Activated CD8-positive, alpha-beta memory T cell treated with anti-CD3 and anti-CD28 coated beads, Interleukin-2, amount 50 U/mL, for 1 hour (primary cell): ENCODE data around the gene CBY1.
A peak's percentile ranks its signal among the peaks of the same experiment; 100 is the strongest.

ENCODE experiments used
- DNase-seq: peaks from one replicate; pipeline ENCODE4 v3.0.0-alpha.2; 2020; ENCODE audit errors: extremely low read depth

Gene CBY1

DNA sequence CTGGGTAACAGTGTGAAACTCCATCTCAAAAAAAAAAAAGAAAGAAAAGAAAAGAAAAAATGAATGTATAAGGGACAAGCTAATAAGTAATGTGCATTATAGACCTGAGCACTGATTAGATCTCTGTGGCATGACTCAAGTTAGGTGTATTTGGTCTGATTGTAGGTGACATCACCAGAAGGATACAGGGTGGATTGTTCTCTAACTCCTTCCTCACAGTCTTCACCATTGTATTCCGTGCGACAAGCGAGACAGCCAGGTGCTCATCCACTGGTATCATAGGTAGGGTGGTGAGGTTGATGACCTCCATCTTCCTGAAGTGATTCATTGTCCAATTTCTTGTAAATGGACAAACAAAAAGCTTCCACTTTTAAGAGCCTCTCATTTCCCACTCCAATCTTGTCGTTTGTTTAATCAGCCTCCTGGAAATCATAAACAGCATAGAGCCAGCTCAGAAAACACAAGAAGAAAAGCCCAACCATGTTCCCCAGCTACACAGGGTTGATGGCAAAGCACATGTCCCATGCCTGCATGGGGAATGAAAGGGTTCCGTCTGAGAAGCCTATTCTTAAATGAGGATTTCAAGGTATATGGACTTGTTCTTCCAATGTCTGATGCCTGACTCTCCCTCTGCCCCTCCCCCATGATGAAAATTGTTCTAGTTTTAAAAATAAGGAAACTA is 6.5 kb upstream of the CBY1 start:
- no peak for DNase-seq

DNA sequence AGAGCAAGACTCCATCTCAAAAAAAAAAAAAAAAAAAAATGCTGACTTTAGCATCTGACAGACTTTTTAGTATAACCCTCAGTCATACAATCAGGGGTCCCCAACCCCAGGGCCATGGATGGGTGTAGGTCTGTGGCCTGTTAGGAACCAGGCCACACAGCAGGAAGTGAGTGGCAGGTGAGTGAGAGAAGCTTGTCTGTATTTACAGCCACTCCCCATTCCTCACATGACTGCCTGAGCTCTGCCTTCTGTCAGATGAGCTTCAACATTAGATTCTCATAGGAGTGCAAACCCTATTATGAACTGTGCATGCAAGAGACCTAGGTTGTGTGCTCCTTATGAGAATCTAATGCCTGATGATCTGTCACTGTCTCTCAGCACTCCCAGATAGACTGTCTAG is 3.6 kb upstream of the CBY1 start:
- DNase-seq, result no peak

DNA sequence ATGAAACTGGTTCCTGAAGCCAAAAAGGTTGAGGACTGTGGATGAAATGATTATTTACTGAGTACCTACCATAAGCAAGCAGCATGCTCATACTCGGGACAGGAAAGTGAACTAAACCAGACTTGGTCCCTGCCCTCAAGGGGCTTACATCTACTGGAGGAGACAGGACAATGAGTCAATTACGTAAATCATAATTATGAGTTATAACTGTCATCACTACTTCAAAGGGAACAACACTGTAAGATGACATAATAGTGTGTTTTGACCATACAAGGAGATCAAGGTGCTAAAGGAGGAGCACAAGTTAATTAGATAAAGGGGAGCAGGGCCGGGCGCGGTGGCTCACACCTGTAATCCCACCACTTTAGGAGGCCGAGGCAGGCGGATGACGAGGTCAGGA is 2.7 kb upstream of the CBY1 start:
- no peak for DNase-seq

DNA sequence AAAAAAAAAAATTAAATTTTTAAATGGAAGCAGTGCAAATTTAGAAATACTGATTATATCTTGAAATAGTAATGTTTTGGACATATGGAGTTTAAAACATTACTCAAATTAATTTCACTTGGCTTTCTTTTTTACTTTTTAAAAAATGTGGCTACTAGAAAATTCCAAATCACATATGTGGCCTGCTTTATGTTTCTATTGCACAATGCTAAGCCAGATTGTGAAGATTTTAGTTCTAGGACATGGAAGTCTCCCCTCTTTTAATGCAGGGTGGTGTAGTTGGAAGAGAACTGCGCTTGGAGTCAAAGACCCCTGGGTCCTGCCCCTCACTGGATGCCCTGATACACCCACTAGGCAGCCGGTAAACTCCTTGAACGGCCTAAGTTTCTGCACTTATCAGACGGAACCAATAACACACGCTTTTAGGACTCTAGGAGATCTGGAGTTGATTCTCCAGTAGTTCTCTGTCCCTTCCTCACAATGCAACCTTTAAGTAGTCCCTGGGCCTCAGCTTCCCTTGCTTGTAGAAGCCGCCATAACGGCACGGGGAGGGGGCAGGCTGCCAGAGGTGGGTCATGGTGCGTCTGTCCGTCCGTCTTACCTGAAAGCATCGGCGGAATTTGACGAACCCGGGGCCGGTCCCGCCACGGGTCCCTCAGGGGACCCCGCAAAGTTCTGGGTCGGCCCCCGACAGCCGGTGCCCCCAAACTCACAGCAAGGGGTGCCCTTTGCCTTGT is 751 bp upstream of the CBY1 start:
- no peak for DNase-seq

DNA sequence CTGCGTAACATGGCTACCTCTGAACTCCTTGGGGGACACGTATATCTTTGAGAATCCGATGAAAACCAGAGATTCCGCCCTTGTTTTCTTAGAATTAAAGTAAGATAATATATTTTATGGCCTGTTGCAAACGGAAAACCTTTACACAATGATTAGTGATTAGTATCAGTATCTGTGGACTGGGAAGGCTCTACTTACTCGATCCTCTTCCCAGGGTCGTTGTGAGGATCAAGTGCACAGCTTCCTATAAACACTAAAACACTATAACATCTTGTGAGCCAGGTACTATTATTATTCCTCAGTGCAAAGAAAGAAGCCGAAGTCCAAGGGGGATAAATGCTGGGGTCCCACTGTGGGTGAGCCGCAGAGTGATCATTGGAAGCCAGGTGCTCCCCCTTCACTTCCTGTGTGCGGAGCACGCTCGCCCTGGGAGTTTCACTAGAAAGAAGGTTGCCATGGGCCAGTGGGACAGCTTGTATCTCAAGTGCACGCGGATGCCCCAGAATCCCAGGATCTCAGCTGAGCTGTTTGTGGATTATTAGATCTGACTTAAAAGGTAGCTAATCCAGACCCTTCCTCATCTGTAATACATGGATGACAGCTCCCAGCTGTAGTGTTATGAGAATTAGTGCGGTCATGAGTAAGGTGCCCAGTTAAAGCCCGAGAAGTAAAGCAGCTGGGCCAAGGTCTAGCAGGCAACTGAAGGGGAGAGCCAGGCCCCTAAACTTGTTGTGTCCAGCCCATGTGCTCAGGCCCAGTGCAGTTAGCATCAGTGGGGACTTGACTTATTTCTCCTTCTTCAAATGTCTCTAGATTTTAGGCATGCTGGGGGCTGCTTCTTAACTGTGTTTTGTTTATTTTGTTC is 839 bp downstream of the CBY1 start:
- DNase-seq, result no peak

DNA sequence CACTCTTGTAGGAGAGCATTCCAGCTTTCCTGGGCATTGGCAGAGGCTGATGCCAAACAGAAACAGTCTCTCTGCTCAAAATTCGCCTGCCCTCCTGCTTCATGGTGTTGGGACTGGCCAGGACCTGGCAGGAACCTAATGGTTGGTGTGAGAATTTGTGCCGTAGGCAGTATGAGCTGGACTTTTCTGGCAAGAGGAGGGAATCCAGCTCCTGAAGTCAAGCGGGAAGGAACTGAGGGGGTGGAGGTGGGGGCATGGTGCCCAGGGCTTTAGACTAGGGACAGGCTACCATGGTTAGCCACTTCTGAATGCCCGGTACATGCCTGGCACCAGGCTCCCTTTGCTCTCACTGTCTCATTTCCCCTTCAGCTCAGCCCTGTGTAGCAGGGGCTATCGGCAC is 18.4 kb downstream of the CBY1 start:
- DNase-seq, result no peak

DNA sequence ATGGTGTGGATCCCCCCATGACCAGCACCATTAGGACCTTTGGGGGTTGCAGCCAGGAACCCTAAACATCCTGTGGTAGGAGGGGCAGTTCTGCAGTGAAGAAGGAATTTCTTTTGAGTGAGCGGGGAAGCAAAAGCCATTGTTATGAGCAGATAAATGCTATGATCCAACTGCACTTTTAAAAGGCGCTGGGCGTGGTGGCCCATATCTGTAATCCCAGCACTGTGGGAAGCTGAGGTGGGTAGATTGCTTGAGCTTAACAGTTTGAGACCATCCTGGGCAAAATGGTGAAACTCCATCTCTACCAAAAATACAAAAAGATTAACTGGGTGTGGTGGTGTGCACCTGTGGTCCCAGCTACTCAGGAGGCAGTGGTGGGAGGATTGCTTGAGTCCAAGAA is 19.4 kb downstream of the CBY1 start:
- DNase-seq, result no peak

DNA sequence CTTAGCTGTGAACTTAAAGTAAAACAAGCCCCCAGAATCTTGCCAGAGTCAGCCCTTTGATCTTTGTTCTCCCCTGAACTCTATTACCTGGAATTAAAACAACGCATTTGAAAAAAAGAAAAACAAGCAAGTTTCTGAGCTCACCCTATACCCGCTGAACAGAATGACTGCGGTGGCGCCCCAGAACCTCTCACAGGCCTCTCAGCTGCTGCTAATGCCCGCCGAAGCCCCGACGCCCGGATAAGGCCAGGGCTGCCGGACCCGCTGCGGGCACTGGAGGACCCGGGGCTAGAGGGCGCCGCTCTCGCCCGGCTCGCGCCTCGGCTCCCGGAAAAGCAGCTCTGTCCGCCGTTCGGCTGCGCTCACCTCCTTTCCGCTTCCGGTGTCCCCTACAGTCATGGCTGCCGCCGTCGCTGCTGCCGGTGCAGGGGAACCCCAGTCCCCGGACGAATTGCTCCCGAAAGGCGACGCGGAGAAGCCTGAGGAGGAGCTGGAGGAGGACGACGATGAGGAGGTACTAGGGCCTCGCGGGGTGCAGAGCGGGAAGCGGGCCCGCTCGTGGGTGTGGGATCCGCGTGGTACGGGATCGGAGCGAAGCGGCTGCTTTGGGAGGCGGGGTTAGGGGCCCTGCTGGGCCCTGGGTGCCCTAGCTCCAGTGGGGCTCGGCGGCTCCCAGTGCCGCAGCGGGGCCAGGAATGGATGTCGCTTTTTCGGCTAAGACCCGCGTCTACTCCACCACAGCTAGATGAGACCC is 25.3 kb downstream of the CBY1 start, which contains the start of gene TOMM22:
Gene TOMM22, plus strand, starts transcription at position 376 of the 754 bp plus-strand sequence. Its CDS starts 22 bp downstream, at position 398.
- peak; percentile 62 for DNase-seq

DNA sequence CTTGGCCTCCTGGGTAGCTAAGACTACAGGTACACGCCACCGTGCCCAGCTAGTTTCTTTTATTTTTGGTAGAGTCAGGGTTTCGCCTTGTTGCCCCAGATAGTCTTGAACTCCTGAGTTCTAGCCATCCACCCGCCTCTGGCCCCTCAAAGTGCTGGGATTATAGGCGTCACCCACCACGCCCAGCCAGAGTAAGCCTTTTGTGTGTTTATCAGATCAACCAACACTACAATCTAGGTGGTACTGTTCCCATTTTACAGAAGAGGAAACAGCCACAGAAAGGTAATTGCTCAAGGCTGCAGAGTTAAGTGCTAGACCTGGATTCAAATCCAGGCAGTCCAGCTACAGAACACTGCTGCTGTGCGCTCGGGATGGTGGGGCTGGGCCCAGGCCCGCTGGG is 28.5 kb downstream of the CBY1 start:
- DNase-seq, result no peak

DNA sequence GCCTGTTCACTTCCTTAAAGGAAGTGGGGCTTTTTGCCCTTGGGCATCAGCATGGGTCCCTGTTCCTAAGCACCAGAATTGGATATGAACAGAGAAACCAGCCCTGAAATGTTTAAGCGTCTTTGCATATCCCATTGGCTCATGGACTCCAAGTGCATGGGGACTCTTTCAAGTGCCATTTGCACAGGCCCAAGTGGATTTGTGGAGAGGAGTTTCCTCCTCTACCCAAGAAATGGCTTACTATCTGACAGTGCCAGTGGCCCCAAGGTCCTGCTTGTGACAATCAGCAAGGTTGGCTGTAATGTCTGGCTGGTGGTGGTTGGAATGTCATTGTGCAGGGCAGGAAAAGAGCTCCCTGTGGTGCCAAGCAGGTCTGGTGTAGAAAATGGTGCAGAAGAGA is 29.3 kb downstream of the CBY1 start:
- no peak for DNase-seq

DNA sequence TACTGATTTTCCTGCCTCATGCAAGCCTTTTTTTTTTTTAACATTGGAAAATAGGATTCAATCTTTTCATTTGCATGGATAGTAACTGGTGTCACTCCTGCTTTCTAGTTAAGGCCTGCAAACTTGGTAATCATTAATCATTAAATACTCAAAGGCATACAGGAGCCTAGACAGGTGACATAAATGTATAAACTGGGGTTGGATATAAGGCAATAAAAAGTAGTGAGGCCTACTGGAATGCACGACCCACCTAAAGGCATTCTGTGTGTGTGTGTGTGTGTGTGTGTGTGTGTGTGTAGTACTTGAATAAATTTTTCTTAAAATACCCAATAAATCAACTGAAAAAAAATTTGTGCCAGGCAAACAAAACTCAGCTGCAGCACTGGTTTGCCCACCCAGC is 33.2 kb downstream of the CBY1 start:
- no peak for DNase-seq

DNA sequence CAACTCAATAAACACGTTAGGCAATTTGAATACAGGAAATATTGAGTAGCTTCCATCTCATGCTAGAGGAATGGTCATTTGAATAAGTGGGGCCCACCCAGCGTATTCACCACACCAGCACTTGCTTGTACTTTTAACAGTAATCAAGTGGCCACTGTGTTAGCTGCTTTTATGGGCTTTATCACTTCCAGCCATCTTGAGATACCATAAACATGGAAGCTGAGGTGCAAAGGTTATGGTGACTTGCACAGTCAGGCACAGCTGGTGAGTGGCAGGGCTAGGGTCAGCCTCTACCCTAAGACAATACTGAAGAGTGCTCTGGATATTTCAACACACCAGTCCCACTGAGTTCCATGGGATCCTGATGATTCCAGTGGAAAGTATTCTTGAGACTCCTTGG is 37.6 kb downstream of the CBY1 start:
- DNase-seq, result no peak

DNA sequence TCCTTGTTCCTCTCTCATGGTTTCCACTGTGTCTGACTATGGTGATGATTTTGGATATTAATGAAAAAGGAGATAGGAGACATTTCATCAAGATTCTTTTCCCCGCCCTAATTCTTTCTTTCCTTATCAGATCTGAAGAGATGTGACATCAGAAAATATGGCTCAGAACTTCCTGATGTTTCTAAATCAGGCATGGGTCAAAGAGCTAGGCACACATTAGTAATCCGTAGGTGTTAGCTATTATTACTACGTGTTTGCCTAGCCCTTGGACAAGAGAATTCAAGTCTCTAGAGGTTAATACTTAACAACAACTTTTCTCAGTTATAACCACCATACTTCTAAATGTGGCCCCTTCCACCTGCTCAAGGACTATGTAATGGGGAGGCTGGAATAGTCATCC is 38.5 kb downstream of the CBY1 start:
- no peak for DNase-seq

DNA sequence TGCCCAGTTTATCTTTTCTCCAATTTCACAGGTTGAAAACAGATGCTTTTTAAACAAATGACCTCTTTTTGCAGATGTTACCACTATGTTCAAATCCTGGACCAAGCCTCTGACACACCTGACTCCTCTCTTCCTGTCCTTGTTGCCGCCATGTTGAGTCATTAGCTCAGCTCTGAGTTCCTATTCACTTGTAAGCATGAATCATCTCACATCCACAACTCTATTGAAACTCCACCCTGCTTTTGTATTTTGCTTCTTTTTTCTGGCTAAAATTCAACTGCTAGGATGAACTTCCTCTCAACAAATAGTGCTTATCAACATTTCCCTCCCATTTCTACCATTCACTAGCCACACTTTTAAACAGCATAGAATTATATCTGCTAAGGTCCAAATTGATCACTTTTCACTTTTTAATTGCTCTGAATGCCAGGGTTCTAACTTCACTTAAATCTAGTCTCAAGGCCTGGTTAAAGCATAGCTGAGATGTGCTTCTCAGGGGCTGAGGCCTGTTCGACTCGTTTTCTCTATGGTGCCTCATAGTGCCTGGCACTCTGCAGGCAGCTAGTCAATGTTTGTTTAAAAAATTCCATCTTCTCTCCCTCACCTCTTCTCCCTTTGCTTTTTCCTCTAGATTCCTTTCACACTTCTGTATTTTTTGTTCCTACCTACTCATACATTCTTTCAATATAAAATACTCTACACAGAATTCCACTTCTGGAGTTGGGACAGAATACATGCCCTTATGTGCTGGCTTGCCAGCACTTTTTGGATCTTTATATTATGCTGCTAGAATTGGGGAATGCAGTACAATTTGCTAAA is 40.4 kb downstream of the CBY1 start:
- no peak for DNase-seq

DNA sequence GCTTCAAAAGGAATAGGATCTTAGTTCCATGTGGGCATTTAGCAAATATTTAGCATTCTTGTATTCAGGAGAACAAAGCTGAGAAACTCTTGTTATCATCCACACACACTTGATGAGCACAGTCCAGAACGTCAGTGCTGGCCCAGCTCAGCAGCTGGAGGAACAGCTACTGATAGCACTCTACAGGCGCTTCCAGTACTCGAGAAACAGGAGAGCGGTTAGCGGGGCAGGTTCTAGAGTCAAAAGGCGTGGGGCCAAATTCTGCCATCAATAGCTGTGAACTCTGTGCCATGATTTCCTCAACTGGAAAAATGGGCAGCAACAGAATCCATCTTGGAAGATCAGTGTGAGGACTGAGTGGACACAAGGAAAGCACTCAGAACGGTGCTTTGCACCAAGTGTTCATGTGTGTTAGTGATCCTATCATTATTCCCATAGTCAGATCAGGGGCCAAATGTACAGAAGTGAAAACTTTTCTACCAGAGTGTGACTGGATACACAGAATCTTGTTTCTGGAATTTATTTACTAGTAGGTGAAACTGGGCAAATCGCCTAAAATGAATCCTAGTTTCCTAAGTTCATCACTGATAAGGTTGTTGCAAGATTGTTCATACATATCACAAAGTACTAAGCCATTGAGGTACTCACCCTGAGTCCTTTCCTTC is 41.1 kb downstream of the CBY1 start:
- no peak for DNase-seq

DNA sequence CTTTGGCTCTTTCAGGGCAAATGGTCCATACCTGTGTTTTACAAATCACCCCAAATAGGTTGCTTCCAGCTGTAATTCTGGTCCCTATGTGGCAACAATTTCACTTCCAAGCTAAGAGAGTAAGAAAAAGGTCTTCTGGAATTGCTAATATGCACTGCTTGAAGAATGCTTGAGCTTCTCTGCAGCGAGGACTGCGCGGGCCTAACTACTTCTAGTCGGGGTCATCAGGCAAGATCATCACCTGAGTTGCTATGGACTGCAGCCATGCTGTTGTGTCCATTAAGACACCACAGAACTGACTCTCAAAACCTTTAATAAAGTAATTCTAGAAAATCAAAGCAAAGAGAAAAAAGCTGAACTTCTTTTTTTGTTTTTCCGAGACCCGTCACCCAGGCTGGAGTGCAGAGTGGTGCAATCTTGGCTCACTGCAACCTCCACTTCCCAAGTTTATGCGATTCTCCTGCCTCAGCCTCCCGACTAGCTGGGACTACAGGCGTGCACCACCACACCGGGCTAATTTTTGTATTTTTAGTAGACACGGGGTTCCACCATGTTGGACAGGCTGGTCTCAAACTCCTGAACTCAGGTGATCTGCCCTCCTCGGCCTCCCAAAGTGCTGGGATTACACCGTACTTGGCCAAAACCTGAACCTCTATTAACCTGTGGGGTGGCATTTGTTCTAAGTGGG is 42.1 kb downstream of the CBY1 start:
- DNase-seq, result no peak

DNA sequence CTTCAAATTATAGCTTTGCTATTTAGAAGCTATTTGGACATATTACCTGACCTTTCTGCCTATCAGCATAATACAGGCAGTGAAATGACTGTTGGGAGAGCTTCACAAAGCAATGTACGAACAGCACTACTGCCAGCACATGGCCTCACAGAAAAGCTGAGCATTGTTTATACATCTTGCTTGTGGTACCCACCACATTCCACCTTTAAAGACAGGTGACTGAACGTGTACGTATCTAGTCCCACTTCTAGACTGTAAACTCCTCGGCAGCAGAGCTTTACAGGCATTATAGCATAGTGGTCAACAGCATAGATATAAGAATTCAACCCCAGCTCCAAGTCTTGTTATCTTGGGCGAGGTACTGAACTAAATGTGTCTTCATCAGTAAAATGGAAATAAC is 42.7 kb downstream of the CBY1 start:
- DNase-seq, result no peak

DNA sequence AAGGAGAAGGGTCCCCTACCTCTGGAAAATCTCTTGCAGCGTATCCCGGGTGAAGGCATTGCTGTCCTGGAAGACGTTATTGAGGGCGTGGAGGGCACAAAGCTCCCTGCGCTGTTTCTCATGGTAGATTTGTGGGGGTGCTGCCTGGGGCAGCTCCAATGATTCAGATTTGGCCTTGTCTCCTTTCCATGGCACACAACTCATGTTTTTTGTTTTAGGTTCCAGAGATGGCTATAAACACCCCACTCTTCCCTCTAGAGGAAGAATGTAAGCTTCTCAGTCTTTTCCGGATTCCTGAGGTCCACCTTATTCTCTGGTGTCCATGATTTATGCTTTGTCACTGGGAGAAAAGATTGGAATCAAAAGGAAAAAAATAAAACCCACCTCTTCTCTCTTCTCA is 43.3 kb downstream of the CBY1 start:
- DNase-seq, result no peak

DNA sequence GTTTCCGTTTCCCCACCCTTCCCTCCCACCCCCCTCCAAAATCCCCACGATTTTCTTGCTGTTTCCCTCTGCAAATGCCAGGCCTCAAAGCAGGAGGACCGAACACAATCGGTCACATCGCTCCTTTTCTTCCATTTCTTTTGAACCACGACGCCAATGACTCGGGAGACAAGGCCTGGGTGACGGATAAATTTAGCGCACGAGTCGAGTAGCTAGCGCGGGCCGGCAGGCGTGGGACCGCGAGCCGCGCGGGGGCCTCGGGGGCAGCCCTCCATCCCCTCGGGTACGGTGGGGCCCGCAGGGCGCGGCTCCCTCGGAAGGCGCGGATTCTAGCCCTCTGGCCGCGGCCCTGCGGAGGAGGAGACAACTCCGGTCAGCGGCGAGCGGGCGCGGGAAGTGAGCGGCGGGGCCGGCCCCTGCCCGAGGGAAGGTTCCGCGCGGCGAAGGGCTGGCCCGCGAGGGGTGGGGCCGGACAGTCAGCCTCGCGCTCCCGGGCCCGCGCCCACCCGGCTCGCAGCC is 43.9 kb downstream of the CBY1 start:
- DNase-seq, result no peak
